A549 treated with DMSO at 1 μM for 4 hours (cell line): Measurements from ENCODE around the gene EMP1. TPM values are rescaled to one million over a fixed set of nuclear protein-coding genes. Genes with fewer than 3 reads are reported as not detected.

Source experiments
- total RNA-seq: library from RNA; stranded (reverse); fragments of 200-300 nt; extraction: Qiagen RNA extraction; gene quantifications from 5 replicates; pipeline ENCODE4 v1.2.3, GENCODE V29; 2022; ENCODE audit warnings: low read depth

Gene EMP1, protein sequence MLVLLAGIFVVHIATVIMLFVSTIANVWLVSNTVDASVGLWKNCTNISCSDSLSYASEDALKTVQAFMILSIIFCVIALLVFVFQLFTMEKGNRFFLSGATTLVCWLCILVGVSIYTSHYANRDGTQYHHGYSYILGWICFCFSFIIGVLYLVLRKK
- total RNA-seq = 75.2 to 115 TPM (median 84.5 TPM) in 5 replicates

DNA sequence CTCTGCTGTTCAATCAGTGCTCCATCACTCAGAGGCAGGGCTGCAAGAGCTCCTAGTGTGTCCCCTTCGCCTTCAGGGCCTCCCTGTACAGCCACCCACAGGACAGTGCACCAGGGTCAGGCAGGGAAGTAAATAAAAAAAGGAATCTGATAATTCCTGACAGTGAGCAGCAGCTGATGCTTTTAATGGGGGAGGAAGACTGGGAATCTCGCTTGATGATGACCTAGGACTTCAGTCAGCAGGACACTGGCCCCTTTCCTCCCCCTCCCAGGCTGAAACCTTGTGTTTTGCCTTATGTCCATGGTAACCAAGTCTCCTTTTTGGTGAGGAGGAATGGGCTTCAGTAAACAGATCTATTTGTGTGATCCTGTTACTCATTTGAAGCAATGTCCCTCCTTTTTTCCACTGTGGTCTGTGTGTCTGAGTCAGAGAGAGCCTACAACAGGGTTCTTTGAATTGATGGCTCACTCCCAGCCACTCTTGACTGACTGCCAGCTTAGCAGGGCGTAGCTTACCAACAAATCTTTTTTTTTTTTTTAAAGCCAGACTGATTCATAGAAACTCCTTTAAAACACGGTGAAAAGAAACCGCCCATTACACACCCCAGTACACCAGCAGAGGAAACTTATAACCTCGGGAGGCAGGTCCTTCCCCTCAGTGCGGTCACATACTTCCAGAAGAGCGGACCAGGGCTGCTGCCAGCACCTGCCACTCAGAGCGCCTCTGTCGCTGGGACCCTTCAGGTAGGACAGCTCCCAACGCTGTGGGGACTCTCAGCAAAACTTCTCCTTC, at the start of gene EMP1:
TSS of gene EMP1 (plus strand) at position 597 of the 792 bp plus-strand sequence. CDS start 14,785 bp downstream, outside the sequence.

Other genes starting within 250 kb of the EMP1 start
- gene GPRC5D, start 244.6 kb upstream of the EMP1 start, total RNA-seq = not detected in 5 replicates
- 56.0 to 61.8 TPM (median 57.3 TPM) in 5 replicates for gene HEBP1, start 196.5 kb upstream of the EMP1 start, total RNA-seq
- 3.8 to 4.6 TPM (median 4.4 TPM) in 5 replicates for gene FAM234B, start 152.3 kb upstream of the EMP1 start, total RNA-seq
- gene GSG1, start 93.1 kb upstream of the EMP1 start, total RNA-seq = 0.14 to 0.36 TPM (median 0.24 TPM) in 4 of 5 replicates, not detected in the other